GM12878 (cell line): Measurements from ENCODE around the gene CAMTA1. TPM values are rescaled to one million over a fixed set of nuclear protein-coding genes. Genes with fewer than 3 reads are reported as not detected.

ENCODE experiments used
- ATAC-seq: fragments of 200-7000 bp; cut with Tn5 transposase; 3 replicates; pipeline ENCODE4 v1.9.1; 2020; ENCODE audit warnings: mild to moderate bottlenecking, moderate library complexity
- BruUV-seq: library from RNA; stranded (reverse); fragments of 400-500 nt; replicated peaks from 2 replicates; lab custom pipeline; 2021; lab: Mats Ljungman, UMichigan
- CTCF ChIA-PET: fragments of 300-600 bp; sonication (Branson Sonifier 250); formaldehyde crosslinking; extraction: SDS; loops from one replicate; lab custom pipeline; 2021; ENCODE audit warnings: inconsistent platforms; lab: Yijun Ruan, JAX
- POLR2A ChIA-PET: fragments of 350-600 bp; formaldehyde crosslinking; extraction: SDS; loops from one replicate; lab custom pipeline; 2021; ENCODE audit warnings: inconsistent platforms; lab: Charles Lee
- RAD21 ChIA-PET: fragments of 300-600 bp; sonication (Branson Sonifier 250); formaldehyde crosslinking; loops from one replicate; lab custom pipeline; 2023; ENCODE audit warnings: antibody characterized with exemption; ENCODE audit not compliant: unreplicated experiment; lab: Charles Lee
- SMC1A ChIA-PET: fragments of 300-600 bp; sonication (Branson Sonifier 250); formaldehyde crosslinking; loops from one replicate; lab custom pipeline; 2023; ENCODE audit not compliant: unreplicated experiment, uncharacterized antibody; lab: Charles Lee
- DNase-seq: peaks from one replicate; pipeline ENCODE4 v3.0.0-alpha.2; 2011; ENCODE audit warnings: low read depth, low spot score
- FAIRE-seq: peaks from 3 replicates; lab custom pipeline; 2011; peaks lifted over from hg19 to GRCh38; lab: Jason Lieb, UNC
- H2AFZ ChIP-seq: 2 replicates; pipeline ENCODE4 v1.6.0; 2011; ENCODE audit warnings: low read depth, low read length, control low read depth; ENCODE audit not compliant: control insufficient read depth
- H3K27ac ChIP-seq: 2 replicates; pipeline ENCODE4 v1.5.1; 2011; ENCODE audit warnings: control low read depth; ENCODE audit not compliant: control insufficient read depth, insufficient read depth
- H3K27me3 ChIP-seq, 2 experiments: replicated peaks in 1 of 2; 2 replicates each; pipeline versions ENCODE4 v1.6.0 to v1.6.1; 2011; ENCODE audit warnings: low read length in 1 of 2; ENCODE audit not compliant: control insufficient read depth in 2 of 2, insufficient read depth in 2 of 2
- H3K36me3 ChIP-seq, 2 experiments: 2 replicates each; pipeline ENCODE4 v1.5.1; 2011; ENCODE audit warnings: low read length in 1 of 2; ENCODE audit not compliant: control insufficient read depth in 2 of 2, insufficient read depth in 2 of 2
- H3K4me1 ChIP-seq: 2 replicates; pipeline ENCODE4 v1.6.1; 2011; ENCODE audit warnings: mild to moderate bottlenecking, low read length, moderate library complexity, mixed read lengths; ENCODE audit not compliant: control insufficient read depth, insufficient read depth
- H3K4me2 ChIP-seq: 2 replicates; pipeline ENCODE4 v1.6.0; 2011; ENCODE audit warnings: control low read depth; ENCODE audit not compliant: control insufficient read depth, insufficient read depth
- H3K4me3 ChIP-seq: fragments of 200-600 bp; sonication (generic); 2 replicates; pipeline ENCODE4 v1.5.1; 2016
- H3K79me2 ChIP-seq: 2 replicates; pipeline ENCODE4 v1.6.0; 2011; ENCODE audit warnings: low read length; ENCODE audit not compliant: control insufficient read depth, insufficient read depth
- H3K9ac ChIP-seq: 2 replicates; pipeline ENCODE4 v1.8.0; 2011; ENCODE audit warnings: low read length, control low read depth, mixed read lengths; ENCODE audit not compliant: control insufficient read depth, insufficient read depth
- H3K9me3 ChIP-seq: replicated peaks from 3 replicates; pipeline ENCODE4 v1.5.1; 2011; ENCODE audit warnings: mild to moderate bottlenecking, low read length; ENCODE audit not compliant: control insufficient read depth, insufficient read depth
- H4K20me1 ChIP-seq: 2 replicates; pipeline ENCODE4 v1.6.0; 2011; ENCODE audit not compliant: control insufficient read depth, insufficient read depth
- ASH2L ChIP-seq: fragments of 300-600, 200-600 bp; sonication (generic); IDR thresholded peaks from 2 replicates; pipeline ENCODE4 v1.6.1; 2017; ENCODE audit warnings: low read depth, mild to moderate bottlenecking, borderline replicate concordance
- CBX3 ChIP-seq: fragments of 200-600 bp; sonication (generic); IDR thresholded peaks from 2 replicates; pipeline ENCODE4 v1.6.1; 2016; ENCODE audit warnings: low read depth, borderline replicate concordance
- CHD2 ChIP-seq: IDR thresholded peaks from 2 replicates; pipeline ENCODE4 v1.6.1; 2011; ENCODE audit warnings: low read depth, low read length, improper control_type of control experiment, borderline replicate concordance
- HDGF ChIP-seq: fragments of 450-650 bp; IDR thresholded peaks from 2 replicates; pipeline ENCODE4 v1.6.1; 2016; ENCODE audit warnings: antibody characterized with exemption
- IRF4 ChIP-seq: IDR thresholded peaks from 2 replicates; pipeline ENCODE4 v1.6.1; 2011; ENCODE audit warnings: low read depth, low read length
- JUND ChIP-seq: IDR thresholded peaks from 2 replicates; pipeline ENCODE4 v1.6.1; 2012; ENCODE audit warnings: low read depth, mild to moderate bottlenecking, low read length, improper control_type of control experiment, moderate library complexity
- NR2C1 ChIP-seq: fragments of 450-650 bp; IDR thresholded peaks from 2 replicates; pipeline ENCODE4 v1.6.1; 2017; ENCODE audit warnings: antibody characterized with exemption, mild to moderate bottlenecking, moderate library complexity
- RAD51 ChIP-seq: fragments of 450-650 bp; IDR thresholded peaks from 2 replicates; pipeline ENCODE4 v1.6.1; 2016; ENCODE audit warnings: moderate library complexity, mild to moderate bottlenecking, inconsistent platforms
- SMARCA5 ChIP-seq: fragments of 450-650 bp; IDR thresholded peaks from 2 replicates; pipeline ENCODE4 v1.6.1; 2017; ENCODE audit warnings: mild to moderate bottlenecking
- SREBF2 ChIP-seq: IDR thresholded peaks from 2 replicates; pipeline ENCODE4 v1.6.1; 2012; ENCODE audit warnings: mild to moderate bottlenecking, low read length
- WGBS: methylation state at CpG from one replicate; pipeline ENCODE4 v1.1.6; 2016; ENCODE audit warnings: low lambda C conversion rate; ENCODE audit not compliant: insufficient replicate concordance, insufficient coverage; ENCODE audit errors: missing lambda C conversion rate; 5-methylcytosine and 5-hydroxymethylcytosine counted together
- in situ Hi-C: fragments of 300-500 bp; cut with MboI; formaldehyde crosslinking; loops from 9 replicates; pipeline ENCODE4 v1.14.3; 2018; ENCODE audit warnings: mixed read lengths
- intact Hi-C: fragments of 100-400 bp; cut with micrococcal nuclease; formaldehyde crosslinking; loops from one replicate; pipeline ENCODE4 v1.14.2; 2022; ENCODE audit not compliant: unreplicated experiment
- polyA plus RNA-seq, 11 experiments: library from polyadenylated mRNA; depleted of rRNA in 4 of 11; unstranded in 6 of 11; stranded (reverse) in 5 of 11; fragments of >200 nt; fragmentation: Nextera tagmentation in 4 of 11; fragmentation: Illumina TruSeq in 1 of 11; extraction: Ambion mirVana in 4 of 11; extraction: Trizol in 1 of 11; gene quantifications; 1 replicate in 1 of 11; 2 replicates in 10 of 11; pipeline versions ENCODE4 v1.2.1 to v1.2.3, GENCODE V29; 2011 to 2016; ENCODE audit warnings: inconsistent platforms in 2 of 11, missing spikeins in 2 of 11, low read depth in 1 of 11
- total RNA-seq, 4 experiments: library from RNA; depleted of rRNA in 3 of 4; stranded (reverse); fragments of >200 nt in 3 of 4; fragmentation: Illumina TruSeq in 1 of 4; extraction: Trizol in 1 of 4; gene quantifications; 2 replicates each; pipeline versions ENCODE4 v1.2.1 to v1.2.3, GENCODE V29; 2013 to 2021
- TF ChIP-seq, protein P1 (sequence below): IDR thresholded peaks from 2 replicates; pipeline ENCODE4 v1.6.1; 2012; ENCODE audit warnings: low read depth, low read length, improper control_type of control experiment
- TF ChIP-seq, protein P2 (sequence below), 3 experiments: IDR thresholded peaks in 2 of 3; conservative IDR thresholded peaks in 1 of 3; 2 replicates each; pipeline ENCODE4 v1.5.1; 2011; ENCODE audit warnings: low read depth in 3 of 3, low read length in 3 of 3, mild to moderate bottlenecking in 3 of 3, control low read depth in 2 of 3, moderate library complexity in 2 of 3, inconsistent platforms in 1 of 3, mixed read lengths in 1 of 3; ENCODE audit not compliant: control insufficient read depth in 2 of 3, insufficient read depth in 1 of 3; ENCODE audit errors: extremely low read depth in 1 of 3

Gene CAMTA1
- total and polyA plus RNA-seq, 10 of the 15 experiments (the other 5 are each of a cell fraction or from before 2014, with no cell fraction given) = 37.7 to 148 (median 76.4) TPM

DNA sequence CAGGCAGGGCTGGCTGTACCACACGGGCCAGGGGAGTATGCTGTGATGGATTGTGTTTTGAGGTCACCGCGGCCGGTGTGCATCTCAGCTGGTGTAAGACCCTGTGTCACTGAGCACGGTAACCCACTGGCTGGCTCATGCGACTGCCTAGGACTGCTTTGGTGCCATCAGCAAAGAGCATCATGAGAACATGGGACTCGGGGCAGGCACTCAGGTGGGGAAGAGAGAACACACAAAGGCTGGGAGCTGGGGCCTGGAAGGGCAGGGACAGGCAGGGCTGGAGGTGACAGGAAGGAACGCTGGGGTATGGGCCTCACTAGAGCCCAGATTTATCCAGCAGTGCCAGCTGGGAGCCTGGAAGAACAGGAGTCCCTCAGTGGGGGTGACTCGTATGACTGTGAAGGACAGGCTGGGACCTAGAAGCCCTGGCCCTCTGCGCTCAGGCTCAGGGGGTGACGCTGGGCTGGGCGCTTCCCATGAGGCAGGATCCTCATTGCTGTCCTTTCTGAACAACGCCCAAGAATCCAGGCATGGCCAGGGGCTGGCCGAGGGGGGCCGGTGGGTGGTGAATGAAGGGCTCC, 775.4 kb downstream of the CAMTA1 start:
- Histone ChIP-seq H4K20me1 (no peaks in the 10 kb centered on the region), H3K79me2 (no peaks in the 10 kb centered on the region), H3K4me3 (no peak overlapping the region), H3K27me3 (no peaks in the 10 kb centered on the region; a peak in 1 of 4 replicates), H3K9me3 (no peaks in the 10 kb centered on the region), H3K4me2 (no peak overlapping the region), H3K27ac (no peak overlapping the region), H3K4me1 (no peaks in the 10 kb centered on the region), H2AFZ (no peak overlapping the region), H3K9ac (no peak overlapping the region), H3K36me3 (no peaks in the 10 kb centered on the region)
- 31% methylated on average over 15 of the region's 15 CpGs for WGBS
- ChIA-PET POLR2A (no interaction called here), CTCF (interaction anchor here (0.8 kb wide), 1 partner anchor 13 kb away, joined by 3 read pairs; no protein-coding TSS in a partner anchor), RAD21 (no interaction called here), SMC1A (no interaction called here)
- FAIRE-seq (no peak), DNase-seq (no peak), ATAC-seq (no peak)
- no TSS peak for BruUV-seq
- intact Hi-C loops = no loop called here
- in situ Hi-C loops = no loop called here
- TF ChIP-seq CHD2 = no peak
- TF ChIP-seq RAD51 = no peak
- TF ChIP-seq NR2C1 = no peak
- TF ChIP-seq SMARCA5 = no peak
- no peak for TF ChIP-seq IRF4

DNA sequence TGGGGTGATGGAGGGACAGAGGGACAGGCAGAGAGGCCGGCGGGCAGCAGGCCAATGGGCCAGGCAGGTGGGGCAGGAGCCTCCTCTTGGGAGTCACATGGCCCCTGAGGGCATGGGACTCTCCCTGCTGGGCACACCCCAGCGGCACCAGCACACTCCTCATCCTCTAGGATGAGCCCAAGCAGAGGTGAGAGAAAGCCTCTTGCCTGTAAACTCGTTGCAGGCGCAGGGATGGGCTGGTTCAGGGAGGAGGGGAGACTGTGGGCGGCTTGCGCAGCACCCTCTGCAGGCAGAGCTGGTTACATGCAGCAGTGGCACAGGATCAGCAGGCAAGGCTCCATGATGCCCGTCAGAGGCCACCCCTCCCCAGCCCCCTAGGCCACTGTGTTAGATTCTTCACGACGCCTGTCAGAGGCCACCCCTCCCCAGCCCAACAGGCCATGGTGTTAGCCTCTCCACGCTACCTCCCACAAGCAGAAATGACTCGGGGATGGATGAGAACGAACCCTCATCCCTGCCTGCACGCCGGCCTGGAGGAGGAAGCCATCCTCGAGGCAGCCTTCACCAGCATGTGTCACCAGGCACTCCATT, 776.2 kb downstream of the CAMTA1 start:
- BruUV-seq = no TSS peak
- no peak for FAIRE-seq
- WGBS = 29% methylated on average over 16 of the region's 16 CpGs

More for the DNA sequence above, 776.2 kb downstream of the CAMTA1 start:
- no peak overlapping the region for H3K9ac ChIP-seq
- in situ Hi-C loops = no loop called here
- H3K27me3 ChIP-seq = no peaks in the 10 kb centered on the region; a peak in 1 of 4 replicates
- no peak overlapping the region for H3K4me3 ChIP-seq
- DNase-seq = no peak
- H3K27ac ChIP-seq = no peak overlapping the region
- POLR2A ChIA-PET = no interaction called here
- H4K20me1 ChIP-seq = no peaks in the 10 kb centered on the region
- RAD21 ChIA-PET = no interaction called here
- peak; percentile 76 for ATAC-seq
- no peaks in the 10 kb centered on the region for H3K79me2 ChIP-seq
- CTCF ChIA-PET = interaction anchor here (0.8 kb wide), 1 partner anchor 13 kb away, joined by 3 read pairs; no protein-coding TSS in a partner anchor
- SMC1A ChIA-PET = no interaction called here
- H3K4me2 ChIP-seq = no peak overlapping the region
- no peak for TF ChIP-seq JUND
- TF ChIP-seq, protein P1, sequence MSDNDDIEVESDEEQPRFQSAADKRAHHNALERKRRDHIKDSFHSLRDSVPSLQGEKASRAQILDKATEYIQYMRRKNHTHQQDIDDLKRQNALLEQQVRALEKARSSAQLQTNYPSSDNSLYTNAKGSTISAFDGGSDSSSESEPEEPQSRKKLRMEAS = no peak
- no peak for TF ChIP-seq SREBF2
- TF ChIP-seq HDGF = no peak
- TF ChIP-seq, protein P2, sequence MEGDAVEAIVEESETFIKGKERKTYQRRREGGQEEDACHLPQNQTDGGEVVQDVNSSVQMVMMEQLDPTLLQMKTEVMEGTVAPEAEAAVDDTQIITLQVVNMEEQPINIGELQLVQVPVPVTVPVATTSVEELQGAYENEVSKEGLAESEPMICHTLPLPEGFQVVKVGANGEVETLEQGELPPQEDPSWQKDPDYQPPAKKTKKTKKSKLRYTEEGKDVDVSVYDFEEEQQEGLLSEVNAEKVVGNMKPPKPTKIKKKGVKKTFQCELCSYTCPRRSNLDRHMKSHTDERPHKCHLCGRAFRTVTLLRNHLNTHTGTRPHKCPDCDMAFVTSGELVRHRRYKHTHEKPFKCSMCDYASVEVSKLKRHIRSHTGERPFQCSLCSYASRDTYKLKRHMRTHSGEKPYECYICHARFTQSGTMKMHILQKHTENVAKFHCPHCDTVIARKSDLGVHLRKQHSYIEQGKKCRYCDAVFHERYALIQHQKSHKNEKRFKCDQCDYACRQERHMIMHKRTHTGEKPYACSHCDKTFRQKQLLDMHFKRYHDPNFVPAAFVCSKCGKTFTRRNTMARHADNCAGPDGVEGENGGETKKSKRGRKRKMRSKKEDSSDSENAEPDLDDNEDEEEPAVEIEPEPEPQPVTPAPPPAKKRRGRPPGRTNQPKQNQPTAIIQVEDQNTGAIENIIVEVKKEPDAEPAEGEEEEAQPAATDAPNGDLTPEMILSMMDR (IDR thresholded peaks at IDR 0.05 in 2 of 3, conservative IDR thresholded peaks at IDR 0.05 in 1 of 3; ENCODE audit: control insufficient read depth in 2 of 3, extremely low read depth in 1 of 3, insufficient read depth in 1 of 3, low read depth in 3 of 3, low read length in 3 of 3) = peak; percentile 31 to 38 (median 31); a peak in 5 of 6 replicates
- no peak for TF ChIP-seq CBX3
- no peak for TF ChIP-seq ASH2L
- H3K36me3 ChIP-seq = no peaks in the 10 kb centered on the region
- H3K9me3 ChIP-seq = no peaks in the 10 kb centered on the region
- intact Hi-C loops = no loop called here
- no peak overlapping the region for H2AFZ ChIP-seq
- H3K4me1 ChIP-seq = no peaks in the 10 kb centered on the region
